NT2/D1 (cell line): ENCODE results near the gene CES2.

Experiments used
- SUZ12 ChIP-seq: IDR thresholded peaks from 2 replicates; pipeline ENCODE4 v1.6.1; 2011; ENCODE audit not compliant: insufficient read length, insufficient read depth; ENCODE audit errors: extremely low read depth
- ZNF274 ChIP-seq: IDR thresholded peaks from 2 replicates; pipeline ENCODE4 v1.6.1; 2011; ENCODE audit warnings: mild to moderate bottlenecking, low read depth, low read length

DNA sequence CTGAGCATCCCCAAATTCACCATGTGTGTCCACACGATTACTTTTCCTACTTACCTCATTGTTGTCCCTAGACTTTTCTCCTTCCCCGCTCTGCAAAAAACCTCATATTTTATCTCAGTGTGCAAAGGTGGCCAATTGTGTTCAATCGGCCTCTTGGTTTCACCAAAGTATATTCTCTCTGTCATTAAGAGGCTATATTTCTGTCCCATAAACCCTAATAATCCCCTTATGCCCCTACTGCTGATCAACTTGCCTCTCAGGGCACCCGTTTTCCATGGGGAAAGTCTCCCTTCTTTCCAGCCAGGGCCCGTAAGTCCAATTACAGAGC, 11.6 kb downstream of the CES2 start:
- no peak for TF ChIP-seq ZNF274
- no peak for TF ChIP-seq SUZ12
